Osteoblast (primary cell): ENCODE results near the gene ATAD3C. TPM values are rescaled to one million over a fixed set of nuclear protein-coding genes. Genes with fewer than 3 reads are reported as not detected.

ENCODE experiments used
- DNase-seq: peaks from one replicate; pipeline ENCODE4 v3.0.0; 2011; ENCODE audit warnings: low spot score, mixed read lengths; ENCODE audit not compliant: insufficient read length; ENCODE audit errors: missing footprints
- H2AFZ ChIP-seq: 2 replicates; pipeline ENCODE4 v1.6.0; 2011; ENCODE audit warnings: mild to moderate bottlenecking, low read length
- H3K27ac ChIP-seq: 2 replicates; pipeline ENCODE4 v1.5.1; 2011; ENCODE audit warnings: mild to moderate bottlenecking, low read depth, low read length, moderate library complexity
- H3K27me3 ChIP-seq: 2 replicates; pipeline ENCODE4 v1.6.0; 2012; ENCODE audit warnings: mild to moderate bottlenecking, control low read depth, inconsistent platforms, low read length, moderate library complexity; ENCODE audit not compliant: insufficient read depth
- H3K36me3 ChIP-seq: 2 replicates; pipeline ENCODE4 v1.5.1; 2011; ENCODE audit warnings: mild to moderate bottlenecking, low read length, control low read depth, moderate library complexity; ENCODE audit not compliant: insufficient read depth
- H3K4me1 ChIP-seq: 2 replicates; pipeline ENCODE4 v1.5.1; 2011; ENCODE audit warnings: mild to moderate bottlenecking, low read length, control low read depth, moderate library complexity; ENCODE audit not compliant: insufficient read depth
- H3K4me2 ChIP-seq: 2 replicates; pipeline ENCODE4 v1.6.0; 2011; ENCODE audit warnings: mild to moderate bottlenecking, low read length; ENCODE audit not compliant: insufficient read depth
- H3K4me3 ChIP-seq: fragments of 200-600 bp; sonication (generic); 3 replicates; pipeline ENCODE4 v1.5.1; 2012; ENCODE audit warnings: mild to moderate bottlenecking, low read length, inconsistent platforms; ENCODE audit not compliant: insufficient read depth
- H3K79me2 ChIP-seq: 2 replicates; pipeline ENCODE4 v1.6.0; 2012; ENCODE audit warnings: mild to moderate bottlenecking, low read length, control low read depth, inconsistent platforms; ENCODE audit not compliant: insufficient read depth
- H3K9me3 ChIP-seq: 2 replicates; pipeline ENCODE4 v1.5.1; 2011; ENCODE audit warnings: low read depth, low read length, control low read depth
- H4K20me1 ChIP-seq: 2 replicates; pipeline ENCODE4 v1.6.0; 2012; ENCODE audit warnings: mild to moderate bottlenecking, low read length, control low read depth; ENCODE audit not compliant: insufficient read depth
- total RNA-seq: library from RNA; depleted of rRNA; stranded (reverse); fragments of >200 nt; gene quantifications from 2 replicates; pipeline ENCODE4 v1.2.3, GENCODE V29; 2012
- TF ChIP-seq, protein P1 (sequence below): IDR thresholded peaks from 2 replicates; pipeline ENCODE4 v1.5.1; 2011; ENCODE audit warnings: mild to moderate bottlenecking, low read depth, low read length, moderate library complexity; ENCODE audit errors: extremely low read depth

ATAD3C gene
- total RNA-seq, 1 donor = under 0.01 TPM

DNA sequence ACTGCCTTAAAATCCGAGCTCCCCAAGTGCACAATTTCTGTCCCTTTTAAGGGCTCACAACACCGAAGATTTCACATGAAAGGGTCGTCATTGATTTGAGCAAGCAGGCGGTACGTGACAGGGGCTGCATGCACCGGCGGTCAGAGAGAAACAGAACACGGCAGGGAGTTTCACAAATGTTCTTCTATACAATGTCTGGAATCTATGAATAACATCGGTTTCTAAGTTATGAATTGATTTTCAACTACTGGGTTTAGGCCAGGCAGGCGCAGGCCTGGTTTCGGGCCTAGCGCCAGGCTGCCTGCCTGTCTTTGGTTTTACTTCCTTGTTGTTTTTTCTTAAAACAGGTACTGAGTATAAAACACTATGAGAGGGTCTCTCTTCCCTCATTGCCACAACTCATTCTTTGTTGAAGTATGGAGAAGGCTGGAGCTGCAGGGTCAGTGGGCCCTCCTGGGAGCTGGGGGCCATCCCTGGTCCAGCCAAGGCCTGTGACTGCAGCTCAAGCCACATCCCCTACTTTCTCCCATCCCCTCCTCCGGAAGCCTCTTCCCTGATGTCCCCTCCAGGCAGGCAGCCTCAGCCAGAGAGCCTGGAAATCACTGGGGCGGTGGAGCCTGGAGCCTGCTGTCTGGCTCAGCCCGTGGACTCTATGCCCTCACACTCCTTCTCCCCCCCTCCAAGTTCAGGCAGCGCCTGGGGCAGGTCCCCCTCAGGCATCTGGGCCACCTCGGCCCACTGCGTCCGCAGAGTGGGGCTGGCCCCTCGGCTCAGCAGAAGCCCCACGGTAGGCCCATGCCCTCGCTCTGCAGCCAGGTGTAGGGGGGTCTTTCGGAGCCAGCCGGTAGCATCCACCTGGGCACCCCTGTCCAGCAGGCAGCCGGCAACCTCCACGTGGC lies 30.8 kb upstream of the ATAD3C start:
- Histone ChIP-seq H3K4me1 (peaks cover 7% of the 10 kb centered on the region), H3K27me3 (no peaks in the 10 kb centered on the region), H3K27ac (no peak overlapping the region), H3K4me2 (no peak overlapping the region), H3K9me3 (no peaks in the 10 kb centered on the region), H3K36me3 (no peaks in the 10 kb centered on the region), H4K20me1 (no peaks in the 10 kb centered on the region), H2AFZ (no peak overlapping the region), H3K79me2 (no peaks in the 10 kb centered on the region), H3K4me3 (no peak overlapping the region)
- DNase-seq = peak; percentile 83
- TF ChIP-seq, protein P1, sequence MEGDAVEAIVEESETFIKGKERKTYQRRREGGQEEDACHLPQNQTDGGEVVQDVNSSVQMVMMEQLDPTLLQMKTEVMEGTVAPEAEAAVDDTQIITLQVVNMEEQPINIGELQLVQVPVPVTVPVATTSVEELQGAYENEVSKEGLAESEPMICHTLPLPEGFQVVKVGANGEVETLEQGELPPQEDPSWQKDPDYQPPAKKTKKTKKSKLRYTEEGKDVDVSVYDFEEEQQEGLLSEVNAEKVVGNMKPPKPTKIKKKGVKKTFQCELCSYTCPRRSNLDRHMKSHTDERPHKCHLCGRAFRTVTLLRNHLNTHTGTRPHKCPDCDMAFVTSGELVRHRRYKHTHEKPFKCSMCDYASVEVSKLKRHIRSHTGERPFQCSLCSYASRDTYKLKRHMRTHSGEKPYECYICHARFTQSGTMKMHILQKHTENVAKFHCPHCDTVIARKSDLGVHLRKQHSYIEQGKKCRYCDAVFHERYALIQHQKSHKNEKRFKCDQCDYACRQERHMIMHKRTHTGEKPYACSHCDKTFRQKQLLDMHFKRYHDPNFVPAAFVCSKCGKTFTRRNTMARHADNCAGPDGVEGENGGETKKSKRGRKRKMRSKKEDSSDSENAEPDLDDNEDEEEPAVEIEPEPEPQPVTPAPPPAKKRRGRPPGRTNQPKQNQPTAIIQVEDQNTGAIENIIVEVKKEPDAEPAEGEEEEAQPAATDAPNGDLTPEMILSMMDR = no peak

DNA sequence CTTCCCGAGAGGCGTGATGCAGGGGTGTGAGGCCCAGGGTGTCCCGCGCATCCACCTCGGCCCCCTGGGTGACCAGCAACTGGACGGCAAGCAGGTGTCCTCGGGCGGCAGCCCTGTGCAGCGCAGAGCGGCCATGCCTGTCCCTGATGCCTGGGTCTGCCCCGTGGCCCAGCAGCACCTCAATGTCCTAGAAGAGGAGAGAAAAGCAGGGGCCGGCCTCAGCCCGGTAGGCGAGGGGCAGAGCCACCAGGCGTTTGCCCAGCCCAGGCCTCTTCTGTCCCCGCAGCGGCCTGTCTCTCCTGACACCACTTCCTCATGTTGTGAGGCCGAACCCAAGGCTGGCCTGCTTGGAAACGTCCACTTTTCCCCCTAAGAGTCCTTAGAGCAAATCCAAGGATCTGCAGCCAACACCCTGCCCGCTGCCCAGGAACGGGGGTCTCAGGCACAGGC lies 30.1 kb upstream of the ATAD3C start:
- Histone ChIP-seq H3K4me1 (peaks cover 7% of the 10 kb centered on the region), H3K27me3 (no peaks in the 10 kb centered on the region), H3K4me2 (peak overlapping the region; percentile 68), H4K20me1 (no peaks in the 10 kb centered on the region), H3K79me2 (no peaks in the 10 kb centered on the region), H3K4me3 (peak overlapping the region; percentile 61), H3K9me3 (no peaks in the 10 kb centered on the region), H3K36me3 (no peaks in the 10 kb centered on the region), H3K27ac (no peak overlapping the region), H2AFZ (peak overlapping the region; percentile 68)
- TF ChIP-seq, protein P1 = no peak
- peak; percentile 78 for DNase-seq

GRCh38 chr1:1419813-1420653 lies 29.5 kb upstream of the ATAD3C start:
- Histone ChIP-seq H2AFZ (peak overlapping the region; percentile 68), H3K4me2 (peak overlapping the region; percentile 68)
- TF ChIP-seq, protein P1 = no peak

More at GRCh38 chr1:1419813-1420653, 29.5 kb upstream of the ATAD3C start:
- Histone ChIP-seq H3K4me1 (peaks cover 7% of the 10 kb centered on the region), H3K79me2 (no peaks in the 10 kb centered on the region), H3K27me3 (no peaks in the 10 kb centered on the region), H3K4me3 (peak overlapping the region; percentile 61), H4K20me1 (no peaks in the 10 kb centered on the region), H3K27ac (no peak overlapping the region), H3K9me3 (no peaks in the 10 kb centered on the region), H3K36me3 (no peaks in the 10 kb centered on the region)
- peak; percentile 96 for DNase-seq
